BLaER1 (cell line): ENCODE results near the gene CD160.

Experiments used
- H3K27ac ChIP-seq: shearing (Covaris generic); formaldehyde crosslinking; 2 replicates; pipeline ENCODE4 v1.8.1; 2022
- H3K27me3 ChIP-seq: shearing (Covaris generic); formaldehyde crosslinking; 2 replicates; pipeline ENCODE4 v1.8.1; 2022
- H3K36me3 ChIP-seq: shearing (Covaris generic); formaldehyde crosslinking; 2 replicates; pipeline ENCODE4 v1.8.1; 2022
- H3K4me1 ChIP-seq: shearing (Covaris generic); formaldehyde crosslinking; 2 replicates; pipeline ENCODE4 v1.8.1; 2022
- H3K4me2 ChIP-seq: shearing (Covaris generic); formaldehyde crosslinking; 2 replicates; pipeline ENCODE4 v1.8.1; 2022
- H3K4me3 ChIP-seq: shearing (Covaris generic); formaldehyde crosslinking; 2 replicates; pipeline ENCODE4 v1.8.1; 2022
- H3K9ac ChIP-seq: shearing (Covaris generic); formaldehyde crosslinking; 2 replicates; pipeline ENCODE4 v1.8.1; 2022
- H3K9me3 ChIP-seq: shearing (Covaris generic); formaldehyde crosslinking; 2 replicates; pipeline ENCODE4 v1.8.1; 2022
- H4K20me1 ChIP-seq: shearing (Covaris generic); formaldehyde crosslinking; 2 replicates; pipeline ENCODE4 v1.8.1; 2022
- Cebpa-rat ChIP-seq: shearing (Covaris generic); IDR thresholded peaks from 2 replicates; pipeline ENCODE4 v1.8.1; 2022

The CD160 gene

GRCh38 chr1:145729196-145729595 is 9.9 kb downstream of the CD160 start:
- H3K9me3 ChIP-seq: no peaks in the 10 kb centered on the region
- no peak overlapping the region for H3K9ac ChIP-seq
- no peak for TF ChIP-seq Cebpa-rat
- H4K20me1 ChIP-seq: no peaks in the 10 kb centered on the region
- H3K27ac ChIP-seq: no peak overlapping the region
- H3K4me1 ChIP-seq: peaks cover 11% of the 10 kb centered on the region
- H3K36me3 ChIP-seq: peaks cover 8% of the 10 kb centered on the region; the same call in 1 of the 2 replicates
- H3K4me2 ChIP-seq: no peak overlapping the region
- H3K27me3 ChIP-seq: no peaks in the 10 kb centered on the region
- H3K4me3 ChIP-seq: no peak overlapping the region

GRCh38 chr1:145729666-145730436 is 10.6 kb downstream of the CD160 start:
- Histone ChIP-seq H4K20me1 (no peaks in the 10 kb centered on the region), H3K9me3 (no peaks in the 10 kb centered on the region), H3K27ac (no peak overlapping the region), H3K27me3 (no peaks in the 10 kb centered on the region), H3K4me1 (peaks cover 16% of the 10 kb centered on the region), H3K36me3 (peaks cover 8% of the 10 kb centered on the region; the same call in 1 of the 2 replicates), H3K9ac (no peak overlapping the region), H3K4me3 (no peak overlapping the region), H3K4me2 (no peak overlapping the region)
- no peak for TF ChIP-seq Cebpa-rat

- H3K27me3 ChIP-seq: no peaks in the 10 kb centered on the region
- H3K4me3 ChIP-seq: no peak overlapping the region
- no peaks in the 10 kb centered on the region for H3K9me3 ChIP-seq
- no peak overlapping the region for H3K27ac ChIP-seq
- H3K9ac ChIP-seq: no peak overlapping the region
- H3K36me3 ChIP-seq: peaks cover 8% of the 10 kb centered on the region; the same call in 1 of the 2 replicates
- peaks cover 16% of the 10 kb centered on the region for H3K4me1 ChIP-seq
- no peak for TF ChIP-seq Cebpa-rat
- H4K20me1 ChIP-seq: no peaks in the 10 kb centered on the region
- no peak overlapping the region for H3K4me2 ChIP-seq
These were observed 11.2 kb downstream of the CD160 start for GRCh38 chr1:145730467-145730866.

GRCh38 chr1:145730900-145731299 is 11.6 kb downstream of the CD160 start:
- TF ChIP-seq Cebpa-rat: no peak

GRCh38 chr1:145736191-145736590 is 16.9 kb downstream of the CD160 start:
- Histone ChIP-seq H3K9me3 (no peaks in the 10 kb centered on the region), H3K4me2 (no peak overlapping the region), H3K4me1 (peaks cover 16% of the 10 kb centered on the region), H4K20me1 (no peaks in the 10 kb centered on the region), H3K27ac (no peak overlapping the region), H3K36me3 (peaks cover 7% of the 10 kb centered on the region), H3K4me3 (no peak overlapping the region), H3K27me3 (no peaks in the 10 kb centered on the region), H3K9ac (no peak overlapping the region)
- no peak for TF ChIP-seq Cebpa-rat

More at GRCh38 chr1:145730900-145731299, 11.6 kb downstream of the CD160 start:
- no peak overlapping the region for H3K4me2 ChIP-seq
- H3K4me1 ChIP-seq: peaks cover 16% of the 10 kb centered on the region
- peaks cover 8% of the 10 kb centered on the region; the same call in 1 of the 2 replicates for H3K36me3 ChIP-seq
- H3K9me3 ChIP-seq: no peaks in the 10 kb centered on the region
- no peak overlapping the region for H3K9ac ChIP-seq
- no peak overlapping the region for H3K27ac ChIP-seq
- no peaks in the 10 kb centered on the region for H4K20me1 ChIP-seq
- H3K4me3 ChIP-seq: no peak overlapping the region
- no peaks in the 10 kb centered on the region for H3K27me3 ChIP-seq

- Histone ChIP-seq H3K9me3 (no peaks in the 10 kb centered on the region), H3K4me3 (no peak overlapping the region), H3K36me3 (peaks cover 44% of the 10 kb centered on the region), H3K4me1 (no peaks in the 10 kb centered on the region), H4K20me1 (no peaks in the 10 kb centered on the region), H3K9ac (no peak overlapping the region), H3K27ac (no peak overlapping the region), H3K4me2 (no peak overlapping the region), H3K27me3 (no peaks in the 10 kb centered on the region)
- no peak for TF ChIP-seq Cebpa-rat
These were observed 21.0 kb downstream of the CD160 start for GRCh38 chr1:145740269-145740668.

- TF ChIP-seq Cebpa-rat: no peak
- H3K4me1 ChIP-seq: no peaks in the 10 kb centered on the region
- peaks cover 98% of the 10 kb centered on the region for H3K36me3 ChIP-seq
- H3K9ac ChIP-seq: no peak overlapping the region
- H3K27me3 ChIP-seq: no peaks in the 10 kb centered on the region
- H4K20me1 ChIP-seq: no peaks in the 10 kb centered on the region
- no peaks in the 10 kb centered on the region for H3K9me3 ChIP-seq
- no peak overlapping the region for H3K27ac ChIP-seq
- H3K4me2 ChIP-seq: no peak overlapping the region
- no peak overlapping the region for H3K4me3 ChIP-seq
These were observed 28.3 kb downstream of the CD160 start for GRCh38 chr1:145747398-145748247.

GRCh38 chr1:145750426-145750825 is 31.1 kb downstream of the CD160 start:
- H3K27ac ChIP-seq: no peak overlapping the region

GRCh38 chr1:145751491-145752037 is 32.3 kb downstream of the CD160 start:
- Histone ChIP-seq H3K36me3 (peaks cover 90% of the 10 kb centered on the region), H3K4me3 (no peak overlapping the region), H3K4me1 (no peaks in the 10 kb centered on the region), H3K9ac (no peak overlapping the region), H4K20me1 (no peaks in the 10 kb centered on the region), H3K9me3 (no peaks in the 10 kb centered on the region), H3K27me3 (no peaks in the 10 kb centered on the region), H3K27ac (no peak overlapping the region), H3K4me2 (no peak overlapping the region)
- TF ChIP-seq Cebpa-rat: no peak

More at GRCh38 chr1:145750426-145750825, 31.1 kb downstream of the CD160 start:
- H3K4me2 ChIP-seq: no peak overlapping the region
- no peak for TF ChIP-seq Cebpa-rat
- H4K20me1 ChIP-seq: no peaks in the 10 kb centered on the region
- no peak overlapping the region for H3K4me3 ChIP-seq
- H3K9ac ChIP-seq: no peak overlapping the region
- no peaks in the 10 kb centered on the region for H3K4me1 ChIP-seq
- H3K36me3 ChIP-seq: peaks cover 90% of the 10 kb centered on the region
- no peaks in the 10 kb centered on the region for H3K27me3 ChIP-seq
- H3K9me3 ChIP-seq: no peaks in the 10 kb centered on the region

- H3K9ac ChIP-seq: no peak overlapping the region
- no peak overlapping the region for H3K27ac ChIP-seq
- no peak overlapping the region for H3K4me2 ChIP-seq
- TF ChIP-seq Cebpa-rat: no peak
- H3K4me3 ChIP-seq: no peak overlapping the region
- H3K9me3 ChIP-seq: peaks cover 25% of the 10 kb centered on the region
- no peaks in the 10 kb centered on the region for H3K4me1 ChIP-seq
- no peaks in the 10 kb centered on the region for H4K20me1 ChIP-seq
- H3K36me3 ChIP-seq: peaks cover 89% of the 10 kb centered on the region
- no peaks in the 10 kb centered on the region for H3K27me3 ChIP-seq
These were observed 38.1 kb downstream of the CD160 start for GRCh38 chr1:145757420-145757819.
